ENCODE measurements around the gene PRDM12.

The PRDM12 gene

DNA sequence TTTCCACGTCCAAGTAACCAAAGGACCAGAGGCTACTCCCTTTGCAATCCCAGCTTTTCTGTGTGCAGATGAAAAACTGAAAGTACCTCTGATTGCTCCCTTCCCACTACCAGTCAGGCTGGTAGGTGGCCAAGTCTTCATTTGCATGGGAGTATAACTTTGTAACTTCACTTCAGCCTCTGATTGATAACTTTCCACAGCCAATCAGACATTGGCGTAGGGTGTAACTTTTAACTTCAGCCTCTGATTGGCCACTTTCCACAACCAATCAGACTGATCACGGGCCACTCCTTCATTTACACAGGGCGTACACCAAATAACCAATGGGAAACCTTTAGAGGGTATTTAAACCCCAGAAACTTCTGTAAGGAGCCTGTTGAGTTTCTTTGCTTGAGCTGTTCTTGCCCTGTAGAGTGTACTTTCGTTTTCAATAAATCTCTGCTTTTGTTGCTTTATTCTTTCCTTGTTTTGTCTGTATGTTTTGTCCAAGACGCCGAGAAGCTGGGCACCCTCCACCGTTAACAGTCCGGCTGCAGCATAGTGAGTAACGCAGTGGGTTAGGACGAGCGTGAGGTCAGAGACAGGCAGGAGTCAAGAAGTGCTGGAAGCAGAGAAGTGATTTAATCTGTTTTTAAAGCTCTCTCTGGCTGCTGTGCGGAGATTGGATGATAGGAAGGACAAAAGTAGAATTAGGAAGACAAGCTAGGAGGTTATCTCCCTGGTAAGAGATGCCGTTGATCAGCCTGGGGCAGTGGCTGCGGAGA lies 25.7 kb downstream of the PRDM12 start:
- DNase-seq (ENCODE audit: low read depth in 2 of 2), result no peak

DNA sequence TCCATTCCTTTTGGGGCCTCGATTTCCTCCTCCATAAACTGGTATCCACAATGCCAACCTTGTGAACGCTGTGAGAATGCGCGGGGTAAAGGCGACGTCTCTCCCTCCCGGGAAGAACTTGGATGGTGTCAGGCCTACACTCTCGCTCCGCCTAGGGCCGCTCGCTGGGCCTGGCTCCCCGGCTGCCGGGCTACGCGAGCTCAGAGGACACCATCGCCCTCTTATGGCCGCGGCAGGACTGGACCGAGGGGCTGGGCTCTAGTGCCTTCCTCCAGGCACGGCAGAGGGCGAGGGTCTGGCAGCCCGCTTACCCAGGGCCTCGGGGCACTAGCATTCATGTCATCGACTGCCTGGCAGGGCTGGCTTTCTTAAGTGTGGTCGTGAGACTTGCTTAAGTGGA lies 27.9 kb downstream of the PRDM12 start:
- no peak for DNase-seq (ENCODE audit: low read depth in 2 of 2)

DNA sequence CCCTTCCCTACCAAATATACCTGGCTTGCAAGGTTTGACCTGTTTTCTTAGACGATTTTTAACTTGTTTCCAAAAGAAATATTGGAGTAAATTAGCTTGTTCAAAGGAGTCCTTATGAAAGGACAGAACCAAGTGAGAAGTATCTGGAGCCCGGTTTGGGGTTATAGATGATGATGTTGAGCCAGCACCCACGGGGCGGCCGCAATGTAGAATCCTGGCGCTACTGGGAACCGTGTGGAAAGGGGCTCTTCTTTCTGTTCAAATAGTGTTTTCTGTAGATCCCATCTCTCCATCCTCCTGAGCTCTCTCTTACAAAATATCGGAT lies 28.7 kb downstream of the PRDM12 start:
- DNase-seq (ENCODE audit: low read depth in 2 of 2), result no peak

DNA sequence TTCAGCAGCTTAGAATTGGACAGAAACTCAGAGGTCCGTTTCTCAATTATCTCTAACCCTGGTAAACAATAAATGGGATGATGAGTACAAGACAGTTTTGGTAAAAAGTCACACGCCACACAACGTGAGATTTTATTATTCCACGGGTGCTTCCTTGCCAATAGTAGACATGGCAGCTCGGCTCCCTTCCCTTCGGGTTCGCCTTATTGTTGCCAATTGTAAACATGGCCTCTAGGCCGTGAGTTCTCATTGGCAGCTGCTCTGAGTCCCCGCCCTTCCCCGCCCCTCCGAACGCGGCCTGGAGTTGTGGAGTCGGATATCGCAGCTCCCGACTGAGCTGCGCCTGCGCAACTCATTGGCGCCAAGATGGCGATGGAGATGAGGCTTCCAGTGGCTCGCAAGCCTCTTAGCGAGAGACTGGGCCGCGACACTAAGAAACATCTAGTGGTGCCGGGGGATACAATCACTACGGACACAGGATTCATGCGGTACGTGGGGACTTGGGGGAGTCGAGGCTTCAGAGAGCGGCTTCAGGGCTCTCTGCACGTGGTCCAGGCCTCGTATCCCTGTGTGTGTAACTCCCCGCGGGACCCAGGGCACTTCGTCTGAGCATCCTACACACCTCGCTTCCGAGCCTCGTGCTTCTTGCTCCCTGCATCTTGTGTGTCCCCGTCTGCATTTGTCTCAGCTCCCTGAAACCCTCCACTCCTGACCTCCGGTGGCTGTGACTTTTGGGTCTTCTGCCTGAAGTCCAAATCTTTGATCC lies 29.2 kb downstream of the PRDM12 start, which contains the start of gene EXOSC2:
TSS of gene EXOSC2 (plus strand) at position 355 of the 766 bp plus-strand sequence. CDS start at position 367, 12 bp downstream.
- DNase-seq (ENCODE audit: low read depth in 2 of 2), result peak; percentile 91 to 95

DNA sequence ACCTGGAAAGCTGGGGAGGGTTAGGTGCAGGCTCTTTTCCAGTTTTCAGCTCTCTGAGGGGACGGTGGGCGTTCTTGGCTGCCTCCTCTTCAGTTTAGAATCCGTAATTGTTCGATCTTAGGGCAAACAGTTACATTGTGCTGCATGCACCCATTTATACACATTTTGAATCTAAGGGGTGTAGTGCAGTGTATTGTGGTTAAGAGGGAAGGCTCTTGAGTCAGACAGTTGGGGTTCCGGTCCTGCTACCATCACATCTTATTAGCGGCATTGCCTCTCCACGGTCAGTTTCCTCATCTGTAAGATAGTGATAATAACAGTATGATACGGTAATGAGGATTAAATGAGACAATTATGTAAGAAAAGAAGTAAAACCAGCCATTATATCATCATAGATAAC lies 29.8 kb downstream of the PRDM12 start:
- DNase-seq (ENCODE audit: low read depth in 2 of 2), result no peak

DNA sequence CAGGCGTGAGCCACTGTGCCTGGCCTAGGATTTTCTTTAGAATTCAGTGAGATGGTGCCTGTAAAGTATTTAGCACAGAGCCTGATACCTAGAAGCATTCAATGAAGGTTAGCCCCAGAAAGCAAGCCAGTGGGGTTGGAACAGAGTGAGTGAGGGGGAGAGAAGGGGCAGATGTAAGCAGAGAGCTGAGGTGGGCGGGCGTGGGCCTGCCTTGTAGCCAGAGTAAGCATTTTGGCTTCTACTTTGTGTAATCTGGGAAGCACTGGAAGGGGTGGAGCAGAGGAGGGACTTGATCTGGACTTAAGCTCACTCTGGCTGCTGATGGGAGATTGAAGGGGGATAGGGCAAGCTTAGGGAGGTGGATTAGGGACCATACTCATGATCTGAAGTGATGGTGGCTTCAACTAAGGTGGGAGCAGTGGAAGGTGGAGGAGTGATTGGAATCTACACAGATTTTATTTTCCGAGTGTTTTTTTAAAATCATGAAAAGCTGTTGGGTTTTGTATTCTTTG lies 31.8 kb downstream of the PRDM12 start:
- no peak for DNase-seq (ENCODE audit: low read depth in 2 of 2)

DNA sequence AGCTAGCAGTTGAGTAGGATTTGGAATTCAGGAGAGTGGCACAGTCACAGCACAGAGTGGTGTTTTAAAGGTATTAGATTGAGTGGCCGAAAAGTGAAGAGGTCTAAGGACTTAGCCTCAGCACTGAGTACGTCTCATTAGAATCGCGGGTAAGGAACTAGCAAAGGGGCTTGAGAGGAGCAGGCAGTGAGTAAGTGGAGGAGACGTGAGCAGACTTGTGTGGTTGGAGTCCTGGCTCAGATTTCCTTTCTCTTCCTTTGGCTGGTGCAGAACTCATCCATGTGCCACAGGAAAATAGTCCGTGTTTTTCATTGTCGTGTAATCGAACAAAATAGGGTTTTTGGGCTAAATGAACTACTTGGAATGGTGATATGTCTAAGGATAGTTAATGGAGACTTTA lies 32.6 kb downstream of the PRDM12 start:
- no peak for DNase-seq (ENCODE audit: low read depth in 2 of 2)

DNA sequence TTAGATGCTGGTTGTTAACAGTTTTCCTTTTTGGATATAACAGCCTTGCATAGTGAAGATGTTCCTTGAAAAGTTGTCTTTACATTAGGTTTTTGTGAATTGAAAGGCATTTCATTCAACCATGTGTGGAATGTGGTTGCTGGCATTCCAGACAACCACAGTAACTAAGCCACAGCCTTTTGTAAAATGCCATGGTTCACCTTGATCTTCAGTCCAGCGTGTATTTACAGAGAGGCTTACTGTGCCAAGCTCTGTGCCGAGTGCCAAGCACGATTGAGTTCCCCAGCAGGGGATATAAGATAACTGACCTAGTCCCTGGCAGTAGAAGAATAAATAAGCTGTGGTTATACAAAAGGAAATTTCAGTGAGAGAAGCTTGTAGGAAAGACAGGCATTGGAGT lies 34.1 kb downstream of the PRDM12 start:
- no peak for DNase-seq (ENCODE audit: low read depth in 2 of 2)

DNA sequence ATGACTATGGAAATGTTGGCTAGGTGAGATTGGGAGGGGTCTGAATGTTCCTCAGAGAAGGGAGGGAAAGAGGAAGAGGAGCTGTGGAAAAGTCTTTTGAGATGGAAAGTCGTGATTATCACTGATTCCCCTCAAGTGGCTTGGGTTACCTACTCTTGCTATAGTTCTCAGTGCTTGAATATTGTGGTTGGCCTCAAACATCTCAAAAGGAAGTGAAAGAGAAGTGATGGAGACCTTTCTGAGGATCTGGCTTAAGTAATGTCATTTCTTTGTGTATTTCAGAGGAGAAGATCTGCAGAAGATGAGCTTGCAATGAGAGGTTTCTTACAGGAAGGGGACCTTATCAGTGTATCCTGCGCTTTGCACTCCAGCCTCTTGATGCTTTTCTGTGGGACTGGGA lies 34.7 kb downstream of the PRDM12 start:
- no peak for DNase-seq (ENCODE audit: low read depth in 2 of 2)

DNA sequence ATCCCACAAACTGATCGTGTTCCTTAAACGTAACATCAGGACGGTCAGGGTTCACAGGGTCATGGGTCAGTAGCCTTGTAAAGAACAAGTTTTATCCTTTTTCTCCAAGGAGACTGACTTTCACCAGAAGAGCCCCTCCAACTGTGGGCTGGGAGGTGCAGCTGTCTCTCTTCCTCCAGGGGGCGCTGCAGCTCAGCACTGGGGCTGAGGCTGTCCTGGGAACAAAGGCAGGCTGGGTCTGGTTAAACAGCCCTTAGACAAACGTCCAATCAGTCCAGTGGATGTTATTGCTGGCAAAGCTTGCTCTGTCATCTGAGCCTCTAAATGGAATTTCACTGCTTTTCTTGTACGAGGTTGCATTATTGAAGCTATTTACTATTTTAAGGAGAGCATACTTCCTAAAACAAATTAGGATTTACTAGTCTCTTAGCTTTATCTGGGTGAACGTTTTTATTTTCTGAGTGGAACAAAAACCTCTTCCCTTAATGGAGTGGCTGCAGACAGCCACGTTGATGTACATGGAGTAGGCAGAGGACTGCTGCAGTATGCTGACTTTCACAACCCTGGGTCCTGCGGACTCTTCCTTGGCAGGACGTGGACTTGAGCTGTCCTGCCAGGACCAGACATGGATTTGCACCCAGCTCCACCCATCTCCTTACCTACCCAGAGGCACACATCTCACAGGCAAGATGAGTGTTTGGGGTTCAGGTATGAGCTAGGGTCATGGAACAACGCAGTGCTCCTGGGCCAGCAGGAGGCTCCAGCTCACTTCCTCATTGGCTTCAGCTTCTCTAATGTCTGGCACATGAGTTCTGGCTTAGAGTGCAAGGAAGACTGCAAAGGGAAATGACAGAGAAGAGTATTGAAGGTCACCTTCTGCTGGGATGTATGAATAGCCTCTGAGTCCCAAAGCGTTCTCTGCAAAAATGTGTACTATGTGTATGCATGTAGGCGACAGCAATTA lies 36.9 kb downstream of the PRDM12 start:
- DNase-seq (ENCODE audit: low read depth in 2 of 2), result peak in 1 of 2 donors; percentile 53

DNA sequence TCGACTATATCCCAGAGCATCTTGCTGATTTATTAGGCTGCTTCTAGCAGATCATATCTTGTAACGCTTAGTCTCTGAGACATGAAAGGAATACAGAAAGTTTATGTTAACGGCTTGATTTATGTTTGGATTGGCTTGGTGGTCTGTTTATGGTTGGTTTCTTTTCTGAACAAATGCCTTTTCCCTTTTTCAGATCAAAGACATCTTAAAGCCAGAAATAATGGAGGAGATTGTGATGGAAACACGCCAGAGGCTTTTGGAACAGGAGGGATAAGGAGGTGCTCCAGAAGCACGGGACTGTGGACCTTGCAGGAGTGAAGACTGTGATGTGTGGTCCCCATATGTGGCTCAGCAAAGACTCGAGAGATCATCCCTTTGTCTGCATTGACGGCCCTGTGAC lies 39.1 kb downstream of the PRDM12 start:
- DNase-seq (ENCODE audit: low read depth in 2 of 2), result no peak

DNA sequence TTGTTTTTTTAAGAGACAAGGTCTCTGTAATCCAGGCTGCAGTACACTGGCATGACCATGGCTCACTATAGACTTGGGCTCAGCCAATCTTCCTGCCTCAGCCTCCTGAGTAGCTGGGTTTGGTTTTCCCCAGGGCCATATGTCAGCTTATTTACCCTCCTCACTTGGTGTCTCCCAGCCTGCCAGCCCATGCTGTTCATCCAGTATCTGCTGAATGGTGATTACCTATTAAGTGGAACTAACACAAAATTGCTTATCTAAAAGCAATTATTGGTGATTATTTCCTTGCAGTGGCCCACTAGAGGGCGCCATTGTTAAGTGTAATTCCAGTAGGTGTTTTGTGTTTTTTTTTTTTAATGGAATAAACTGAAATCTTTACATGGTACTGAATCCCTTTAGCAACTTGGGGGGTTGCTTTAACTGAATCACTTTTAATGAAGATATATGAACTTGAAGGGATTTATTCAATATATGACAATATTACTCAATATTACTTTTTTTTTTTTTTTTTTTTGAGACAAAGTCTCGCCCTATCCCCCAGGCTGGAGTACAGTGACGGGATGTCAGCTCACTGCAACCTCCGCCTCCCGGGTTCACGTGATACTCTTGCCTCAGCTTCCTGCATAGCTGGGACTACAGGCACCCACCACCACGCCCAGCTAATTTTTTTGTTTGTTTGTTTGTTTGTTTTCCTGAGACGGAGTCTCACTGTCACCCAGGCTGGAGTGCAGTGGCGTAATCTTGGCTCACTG lies 43.0 kb downstream of the PRDM12 start:
- peak; percentile 47 to 63 for DNase-seq (ENCODE audit: low read depth in 2 of 2)

DNA sequence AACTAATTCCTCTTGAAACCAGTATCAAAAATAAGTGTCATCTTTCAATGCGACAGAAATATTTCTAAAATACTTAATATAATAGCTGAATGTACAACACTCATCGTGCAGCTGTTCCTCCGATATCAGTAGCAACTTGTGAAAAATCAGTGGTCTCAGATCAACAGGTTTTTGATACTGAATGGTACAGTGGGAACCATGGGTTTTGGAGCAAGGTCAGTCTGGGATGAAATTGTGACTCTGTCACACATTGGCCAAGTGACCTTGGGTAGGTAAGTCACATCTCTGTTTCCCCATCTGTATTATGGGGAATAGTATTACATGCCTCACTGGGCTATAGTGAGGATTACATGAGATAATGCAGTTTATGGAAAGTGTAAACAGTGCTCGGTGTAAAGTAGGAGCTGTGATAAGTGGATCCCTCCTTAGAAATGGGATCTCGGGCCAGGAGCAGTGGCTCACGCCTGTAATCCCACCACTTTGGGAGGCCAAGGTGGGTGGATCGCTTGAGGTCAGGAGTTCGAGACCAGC lies 46.5 kb downstream of the PRDM12 start:
- DNase-seq (ENCODE audit: low read depth in 2 of 2), result no peak

DNA sequence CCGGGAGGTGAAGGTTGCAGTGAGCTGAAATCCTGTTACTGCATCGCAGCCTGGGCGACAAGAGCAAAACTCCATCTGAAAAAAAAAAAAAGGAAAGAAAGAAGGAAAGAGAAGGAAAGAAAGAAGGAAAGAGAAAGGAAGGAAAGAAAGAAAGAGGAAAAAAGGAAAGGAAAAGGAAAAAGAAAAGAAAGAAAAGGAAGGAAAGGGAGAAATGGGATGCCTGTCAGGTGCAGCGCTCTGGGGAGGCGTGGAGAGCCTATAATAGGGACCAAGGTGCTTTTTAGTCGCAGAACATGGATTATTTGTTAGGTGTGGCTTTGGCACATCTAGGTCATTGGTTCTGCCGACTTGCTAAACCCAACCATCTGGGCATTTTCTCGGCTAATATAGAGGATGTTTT lies 47.1 kb downstream of the PRDM12 start:
- DNase-seq (ENCODE audit: low read depth in 2 of 2), result no peak

DNA sequence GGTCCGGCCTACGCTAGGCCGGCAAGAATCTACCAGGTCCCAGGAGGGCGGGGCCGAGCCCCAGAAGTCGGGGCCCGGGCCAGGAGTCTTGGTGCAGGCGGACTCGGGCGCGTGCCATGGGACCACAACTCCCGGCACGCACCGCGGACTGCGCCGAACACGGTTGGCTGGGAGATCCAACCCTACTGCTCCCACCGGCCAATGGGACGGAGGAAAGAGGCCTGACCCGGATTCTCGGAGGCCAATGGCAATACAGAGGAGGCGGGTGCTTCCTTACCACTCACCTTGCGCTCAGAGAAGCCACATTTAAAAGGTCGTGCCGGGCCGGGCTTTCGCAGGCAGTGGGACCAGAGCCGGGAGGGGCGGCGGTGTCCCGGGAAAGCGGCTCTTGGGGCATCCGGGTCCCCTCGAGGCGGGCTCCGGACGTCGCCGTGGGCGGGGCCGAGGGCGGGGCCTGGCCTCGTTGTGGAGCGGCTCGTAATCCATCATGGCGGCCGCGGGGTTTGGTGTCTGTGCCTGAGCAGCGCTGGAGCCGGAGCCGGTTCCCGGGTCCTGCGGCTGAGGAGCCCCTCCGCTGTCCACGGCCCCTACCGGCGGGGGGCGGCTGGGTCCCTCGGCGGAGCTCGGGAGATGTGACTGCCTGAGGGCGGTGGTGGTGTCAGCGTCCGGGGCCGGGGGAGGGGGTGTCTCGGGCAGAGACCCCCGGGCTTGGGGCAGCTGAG lies 48.3 kb downstream of the PRDM12 start:
- DNase-seq (ENCODE audit: low read depth in 2 of 2), result peak; percentile 86 to 93

DNA sequence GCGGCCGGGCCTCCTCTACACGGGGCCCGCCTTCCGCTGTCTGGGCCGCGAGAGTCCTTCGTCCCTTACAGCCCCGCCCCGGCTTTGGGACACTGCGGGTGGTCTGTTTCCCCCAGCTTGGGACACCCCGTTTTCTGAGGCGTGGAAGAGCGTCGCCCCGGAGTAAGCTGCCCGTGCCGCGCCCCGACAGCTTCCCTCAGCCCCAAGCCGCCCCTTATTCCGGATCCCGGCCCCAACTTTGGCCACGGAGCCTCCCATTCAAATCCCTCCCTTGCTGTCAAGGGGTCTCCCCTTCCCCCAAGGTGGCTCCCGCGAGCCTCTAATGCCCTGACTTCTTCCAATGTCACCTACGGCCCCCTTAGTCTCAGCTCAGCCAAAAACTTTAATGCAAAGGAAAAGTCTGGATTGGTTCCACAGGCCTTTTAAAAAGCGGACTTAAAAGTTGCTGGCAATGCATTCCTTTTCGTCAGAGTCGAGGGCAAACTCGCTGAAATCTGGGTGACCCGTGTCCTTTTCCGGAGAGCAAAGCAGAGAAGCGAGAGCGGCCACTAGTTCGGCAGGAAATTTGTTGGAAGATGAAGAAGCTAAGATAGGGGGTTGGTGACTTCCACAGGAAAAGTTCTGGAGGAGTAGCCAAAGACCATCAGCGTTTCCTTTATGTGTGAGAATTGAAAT lies 49.0 kb downstream of the PRDM12 start:
- DNase-seq (ENCODE audit: low read depth in 2 of 2), result no peak

DNA sequence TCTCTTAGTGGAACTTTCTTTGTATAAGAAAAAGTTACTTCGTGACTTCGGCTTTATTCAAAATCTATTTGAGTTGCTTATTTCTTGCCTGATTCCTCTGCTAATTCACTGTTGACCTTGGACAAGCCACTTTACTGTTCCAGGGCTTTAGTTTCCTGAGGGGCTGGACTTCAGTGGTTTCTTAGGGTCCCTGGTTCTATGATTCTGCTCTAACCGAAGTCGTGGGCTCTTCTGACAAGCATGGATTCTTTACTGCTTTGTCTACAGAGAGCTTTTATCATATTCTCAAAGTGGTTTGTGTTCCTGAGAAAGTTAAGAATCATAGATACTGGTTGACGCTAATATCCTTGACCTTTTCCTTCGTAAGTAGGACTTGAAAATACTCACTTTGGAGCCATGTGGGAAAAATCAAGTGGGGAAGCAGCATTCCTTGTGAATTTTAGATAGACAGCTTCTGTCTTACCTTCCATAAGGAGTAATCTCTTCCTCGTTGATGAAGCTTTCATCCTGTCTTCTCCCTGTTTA lies 50.3 kb downstream of the PRDM12 start:
- DNase-seq (ENCODE audit: low read depth in 2 of 2), result no peak

DNA sequence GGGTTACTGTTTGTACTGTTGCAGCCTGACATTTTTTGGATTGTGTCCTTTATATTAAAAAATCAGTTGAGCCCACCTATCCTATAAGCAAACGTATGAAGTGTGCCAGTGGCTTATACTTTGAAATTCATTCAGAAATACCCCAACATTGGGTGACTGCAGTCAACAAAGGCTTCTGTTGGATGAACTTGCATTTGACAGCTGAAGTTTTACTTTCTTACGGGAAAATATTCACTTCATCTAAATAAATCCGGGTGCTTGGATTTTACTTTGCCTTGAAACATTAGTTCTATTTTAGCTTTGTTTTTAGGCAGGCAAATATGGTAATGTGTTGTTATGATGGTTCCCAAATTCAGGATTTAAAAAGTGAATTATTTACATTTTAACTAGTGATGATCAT lies 50.9 kb downstream of the PRDM12 start:
- no peak for DNase-seq (ENCODE audit: low read depth in 2 of 2)

DNA sequence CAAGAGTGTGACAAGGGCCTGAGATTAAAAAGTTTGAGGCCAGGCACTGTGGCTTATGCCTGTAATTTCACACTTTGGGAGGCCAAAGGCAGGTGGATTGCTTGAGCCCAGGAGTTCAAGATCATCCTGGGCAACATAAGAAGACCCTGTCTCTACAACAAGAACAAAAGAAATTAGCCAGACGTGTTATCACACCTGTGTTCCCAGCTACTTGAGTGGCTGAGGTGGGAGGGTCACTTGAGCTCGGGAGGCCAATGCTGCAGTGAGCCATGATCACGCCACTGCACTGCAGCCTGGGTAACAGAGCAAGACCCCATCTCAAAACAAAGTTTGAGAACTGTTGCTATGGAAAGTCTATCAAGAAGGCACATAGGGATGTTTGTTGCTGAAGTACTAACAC lies 54.2 kb downstream of the PRDM12 start:
- no peak for DNase-seq (ENCODE audit: low read depth in 2 of 2)

Data from stimulated activated CD8-positive, alpha-beta memory T cell treated with anti-CD3 and anti-CD28 coated beads, Interleukin-2, amount 100 ng/mL, for 1 hour (primary cell).